Stimulated activated CD4-positive, alpha-beta T cell treated with anti-CD3 and anti-CD28 coated beads, Interleukin-2, amount 100 ng/mL, for 24 hours (primary cell): ENCODE measurements around the gene ORM2.

Experiments
- DNase-seq, 2 donors: peaks; one replicate each; pipeline ENCODE4 v3.0.0-alpha.2; 2020

The ORM2 gene

DNA sequence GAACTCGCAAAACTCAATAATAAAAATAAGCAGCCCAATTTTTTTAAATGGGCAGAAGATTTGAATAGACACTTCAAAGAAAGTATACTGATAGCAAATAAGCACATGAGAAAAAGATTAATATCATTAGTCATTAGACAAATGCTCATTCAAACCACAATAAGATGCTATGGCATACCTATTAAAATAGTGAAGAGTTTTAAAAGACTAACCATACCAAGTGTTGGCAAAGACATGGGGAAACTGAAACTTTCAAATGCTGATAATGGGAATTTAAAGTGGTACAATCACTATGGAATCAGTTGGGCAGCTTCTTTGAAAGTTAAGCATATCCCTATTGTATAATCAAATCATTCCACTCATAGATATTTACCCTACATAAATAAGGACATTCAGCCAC is 33.3 kb upstream of the ORM2 start:
- DNase-seq: no peak

DNA sequence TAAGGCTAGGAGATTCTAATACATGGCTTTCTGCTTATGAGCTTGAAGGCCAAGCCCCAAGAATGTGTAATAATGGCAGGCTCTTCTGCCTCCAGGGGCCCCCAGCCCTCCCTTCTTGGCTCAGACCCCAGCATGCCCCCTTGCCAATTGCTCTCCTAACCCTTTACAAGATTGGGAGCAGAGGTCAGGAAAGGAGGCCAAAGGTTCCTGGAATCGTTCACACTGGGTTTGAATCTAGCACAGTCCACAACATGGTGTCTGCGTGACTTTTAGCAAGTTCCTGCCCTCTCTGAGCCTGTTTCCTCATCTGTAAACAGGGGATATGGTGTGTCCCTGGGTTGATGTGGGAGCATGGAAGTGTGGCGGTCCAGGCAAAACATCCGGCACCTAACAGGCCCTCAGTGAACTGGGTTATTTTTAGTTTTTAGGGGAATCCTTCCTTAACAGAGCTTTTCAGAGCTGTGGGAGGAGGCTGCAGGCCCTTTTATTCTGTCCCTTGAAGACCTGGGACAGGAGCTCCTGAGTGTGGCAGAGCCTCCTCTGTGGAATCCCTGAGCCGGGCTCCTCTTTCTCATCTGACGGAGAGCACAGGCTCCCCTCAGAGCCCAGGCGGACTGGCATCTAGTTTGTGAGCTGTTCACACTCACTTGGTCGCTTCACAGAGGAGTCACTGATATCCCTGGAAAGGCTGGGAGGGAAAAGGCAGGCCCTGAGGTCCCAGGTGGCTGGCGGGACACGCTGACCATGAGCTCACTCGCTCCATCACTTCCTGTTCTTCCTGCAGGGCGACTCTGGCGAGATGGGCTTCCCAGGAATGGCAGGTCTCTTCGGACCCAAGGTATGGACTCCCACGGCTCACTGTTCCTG is 30.1 kb upstream of the ORM2 start:
- DNase-seq: no peak

DNA sequence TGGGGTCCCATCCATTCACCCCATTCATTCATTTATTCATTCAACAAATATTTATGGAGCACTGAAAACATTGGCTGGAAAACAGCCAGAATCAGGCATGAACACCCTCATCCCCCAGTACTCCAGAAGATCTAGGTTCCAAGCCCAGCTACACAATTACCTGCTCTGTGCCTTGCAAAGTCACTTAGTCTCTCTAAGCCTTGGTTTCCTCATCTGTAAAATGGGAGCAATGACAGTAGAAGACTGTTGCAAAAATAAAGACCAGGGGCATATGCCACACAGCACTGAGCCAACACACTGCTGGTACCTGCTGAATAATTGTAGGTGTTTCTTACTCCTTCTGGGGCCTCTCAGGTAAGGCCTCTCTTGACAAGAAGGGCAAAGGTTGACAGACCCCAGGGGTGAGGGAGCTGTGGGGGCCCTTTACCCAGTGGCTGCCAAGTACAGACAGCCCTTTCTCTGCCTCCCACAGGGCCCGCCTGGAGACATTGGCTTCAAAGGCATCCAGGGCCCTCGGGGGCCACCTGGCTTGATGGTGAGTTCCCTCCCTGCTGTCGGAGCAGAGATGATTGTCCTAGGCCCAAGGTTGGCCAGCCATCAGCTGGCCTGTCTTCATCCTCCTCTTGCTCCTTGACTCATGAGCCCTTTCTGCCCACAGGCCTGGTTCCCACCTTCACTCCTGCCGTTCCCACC is 29.4 kb upstream of the ORM2 start:
- DNase-seq: no peak

DNA sequence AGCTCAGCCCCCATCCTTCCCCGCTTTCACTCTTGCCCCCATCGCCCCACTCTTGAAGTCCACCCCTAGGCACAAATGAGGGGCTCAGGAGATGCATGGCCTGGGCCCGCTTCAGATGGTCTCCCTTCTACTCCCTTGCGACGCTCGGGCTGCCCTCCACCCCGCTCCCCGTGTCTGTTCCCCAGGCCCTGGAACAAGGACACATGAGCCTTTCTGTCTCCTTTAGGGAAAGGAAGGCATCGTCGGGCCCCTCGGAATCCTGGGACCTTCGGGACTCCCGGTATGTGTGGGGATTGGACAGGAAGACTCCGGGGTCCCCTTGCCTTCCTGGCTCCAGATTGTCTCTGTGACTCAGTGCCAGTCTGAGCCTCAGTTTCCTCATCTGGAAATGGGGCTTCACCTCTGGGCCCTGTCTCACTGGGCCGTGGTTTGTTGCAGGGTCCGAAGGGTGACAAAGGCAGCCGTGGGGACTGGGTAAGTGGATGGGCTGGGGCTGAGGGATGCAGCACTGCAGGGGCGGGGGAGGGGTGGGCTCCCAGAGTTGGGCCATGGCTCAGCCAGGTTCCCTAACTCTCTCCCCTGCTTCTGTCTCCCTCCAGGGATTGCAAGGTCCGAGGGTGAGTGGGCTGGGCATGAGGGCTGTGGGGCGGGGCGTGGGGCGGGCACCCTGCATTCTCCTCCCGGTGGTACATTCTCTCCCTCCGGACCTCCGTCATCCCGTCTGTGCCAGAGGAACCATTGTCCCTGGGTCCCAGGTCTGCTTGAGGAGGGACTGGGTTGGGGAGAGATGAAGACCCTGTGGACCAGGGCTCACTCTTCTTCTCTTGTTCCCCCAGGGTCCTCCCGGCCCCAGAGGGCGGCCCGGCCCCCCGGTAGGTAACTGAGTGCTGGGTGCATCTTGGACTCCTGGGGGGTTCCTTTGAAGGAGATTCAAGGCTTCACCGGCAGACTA is 28.5 kb upstream of the ORM2 start:
- DNase-seq: no peak

DNA sequence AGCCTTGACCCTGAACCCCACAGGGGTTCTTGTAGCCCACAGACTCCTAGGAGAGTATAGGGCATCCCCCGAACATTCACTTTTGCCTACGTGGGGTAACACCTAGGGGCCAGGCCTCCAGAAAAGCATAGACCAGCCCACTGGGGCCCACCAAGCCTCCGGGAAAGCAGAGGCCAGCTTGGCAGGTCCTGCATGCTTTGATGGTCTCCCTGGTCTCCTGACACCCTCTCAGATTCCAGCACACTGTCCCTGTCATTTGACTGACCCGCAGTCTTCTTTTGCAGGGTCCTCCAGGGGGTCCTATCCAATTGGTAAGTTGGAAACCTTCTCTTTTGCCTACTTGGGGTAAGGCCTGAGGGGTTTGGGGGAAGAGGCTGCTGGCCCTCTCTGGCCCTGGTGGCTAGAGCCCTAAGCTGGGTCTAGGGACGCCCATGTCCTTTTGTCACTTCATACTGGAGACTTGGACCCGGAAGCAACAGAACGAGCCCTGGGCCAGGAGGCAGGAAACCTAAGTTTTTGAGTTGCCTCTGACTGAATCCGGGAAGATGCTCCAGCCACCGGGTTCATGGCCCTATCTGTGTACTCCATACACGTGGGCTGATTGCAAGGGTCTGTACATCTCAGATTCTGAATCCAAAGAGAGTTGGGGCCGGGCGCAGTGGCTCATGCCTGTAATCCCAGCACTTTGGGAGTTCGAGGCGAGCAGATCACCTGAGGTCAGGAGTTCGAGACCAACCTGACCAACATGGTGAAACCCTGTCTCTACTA is 27.7 kb upstream of the ORM2 start:
- DNase-seq: no peak

DNA sequence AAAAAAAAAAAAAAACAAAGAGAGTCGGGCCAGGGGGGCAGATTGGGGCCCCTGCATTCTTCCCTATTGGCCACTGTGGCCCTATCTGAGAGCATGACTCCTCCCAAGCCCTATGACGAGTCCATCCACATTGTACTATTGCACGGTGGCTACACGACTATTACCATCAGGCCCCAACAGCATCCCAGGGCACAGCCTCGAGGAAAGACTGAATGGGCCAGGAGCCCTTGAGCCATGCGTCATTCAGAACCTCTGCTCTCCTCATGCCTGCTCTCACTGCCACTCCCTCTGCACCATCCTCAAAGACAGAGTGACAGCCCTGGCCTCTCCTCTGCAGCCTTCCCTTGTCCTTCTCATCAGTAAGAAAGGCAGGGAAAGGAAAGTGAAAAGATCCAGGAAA is 26.9 kb upstream of the ORM2 start:
- DNase-seq: no peak

DNA sequence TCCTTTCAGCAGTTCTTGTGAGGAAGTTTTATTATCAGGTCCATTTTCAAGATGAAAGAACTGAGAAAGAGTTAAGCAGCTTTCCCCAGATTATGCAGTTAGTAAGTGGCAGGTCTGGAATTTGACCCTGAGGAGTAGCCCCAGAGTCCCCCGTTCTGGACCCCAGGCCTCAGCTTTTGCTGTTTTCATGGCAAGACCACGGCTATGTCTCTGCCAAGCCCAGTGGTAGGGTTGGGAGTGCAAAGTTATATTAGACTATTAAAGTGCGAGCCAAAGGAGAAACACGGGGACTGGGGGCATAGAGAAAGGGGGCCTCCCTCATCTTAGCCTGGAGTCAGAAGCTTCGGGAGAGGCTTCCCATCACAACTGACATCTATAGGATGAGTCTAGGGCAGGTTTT is 26.1 kb upstream of the ORM2 start:
- DNase-seq: no peak

DNA sequence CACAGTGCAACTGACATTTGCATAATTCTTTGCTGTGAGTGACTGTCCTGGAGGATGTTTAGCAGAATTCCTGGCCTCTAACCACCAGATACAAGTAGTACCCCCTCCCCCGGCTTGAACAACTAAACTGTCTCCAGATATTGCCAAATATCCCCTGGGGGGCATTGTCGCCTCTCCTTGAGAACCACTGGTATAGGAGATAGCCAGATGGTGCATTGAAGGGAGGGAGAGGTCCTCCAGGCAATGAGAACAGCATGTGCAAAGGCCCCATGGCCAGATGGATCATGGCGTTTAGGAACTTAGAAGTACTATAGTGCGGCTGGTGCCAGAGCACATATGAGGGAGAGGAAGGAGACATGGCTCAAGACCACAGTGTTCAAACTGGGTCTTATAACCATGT is 25.7 kb upstream of the ORM2 start:
- DNase-seq: peak in 1 of 2 donors; percentile 9

DNA sequence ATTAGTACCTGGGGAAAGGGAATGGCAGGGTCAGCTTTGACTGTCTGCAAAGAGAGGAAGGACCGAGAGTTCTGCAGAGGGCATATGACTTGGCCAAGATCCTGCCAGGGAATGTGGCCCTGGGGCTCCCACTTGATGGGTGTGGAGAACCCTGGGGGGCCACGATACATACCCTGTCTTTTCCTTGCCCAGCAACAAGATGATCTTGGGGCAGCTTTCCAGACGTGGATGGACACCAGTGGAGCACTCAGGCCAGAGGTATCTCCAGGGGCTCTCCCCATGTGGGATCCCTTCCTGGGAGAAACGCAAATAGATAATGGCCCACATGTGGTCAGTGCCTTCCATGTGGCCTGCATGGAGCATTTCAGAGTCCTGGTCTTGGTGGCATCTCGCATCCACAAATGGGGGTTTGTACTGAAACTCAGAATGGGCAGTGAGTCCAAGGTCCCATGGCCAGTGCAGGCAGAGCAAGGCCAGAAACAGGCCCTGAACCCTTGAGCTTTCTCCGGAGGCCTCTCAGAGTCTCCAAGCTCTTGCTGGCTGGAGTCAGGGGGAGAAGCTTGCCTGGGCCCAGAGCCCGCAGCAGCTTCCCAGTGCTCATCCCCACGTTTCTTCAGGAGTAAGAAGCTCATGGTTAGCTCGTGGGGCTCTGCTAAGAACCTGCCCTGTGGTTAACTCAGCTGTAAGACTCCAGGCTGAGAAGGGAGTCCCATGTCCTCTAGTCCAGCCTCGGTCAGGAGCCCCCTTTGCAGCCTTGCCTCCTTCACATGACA is 25.1 kb upstream of the ORM2 start:
- DNase-seq: peak in 1 of 2 donors; percentile 13

DNA sequence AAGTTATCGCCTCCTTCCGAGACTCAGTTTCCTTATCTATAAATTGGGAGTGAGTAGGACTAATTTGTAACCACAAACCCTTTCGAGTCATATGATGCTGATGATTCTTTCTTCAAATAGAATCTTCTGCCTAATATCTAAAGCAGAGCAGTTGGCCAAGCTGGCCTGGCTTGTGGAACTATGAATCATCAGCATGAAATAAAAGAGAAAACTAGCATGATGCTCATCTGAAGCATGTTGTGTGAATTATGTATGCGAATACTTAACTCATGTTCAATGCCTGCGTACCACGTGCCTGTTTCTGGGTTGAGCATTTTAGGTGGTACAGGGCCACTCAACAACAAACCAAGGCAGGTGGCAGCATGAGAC is 21.8 kb upstream of the ORM2 start:
- DNase-seq: no peak

DNA sequence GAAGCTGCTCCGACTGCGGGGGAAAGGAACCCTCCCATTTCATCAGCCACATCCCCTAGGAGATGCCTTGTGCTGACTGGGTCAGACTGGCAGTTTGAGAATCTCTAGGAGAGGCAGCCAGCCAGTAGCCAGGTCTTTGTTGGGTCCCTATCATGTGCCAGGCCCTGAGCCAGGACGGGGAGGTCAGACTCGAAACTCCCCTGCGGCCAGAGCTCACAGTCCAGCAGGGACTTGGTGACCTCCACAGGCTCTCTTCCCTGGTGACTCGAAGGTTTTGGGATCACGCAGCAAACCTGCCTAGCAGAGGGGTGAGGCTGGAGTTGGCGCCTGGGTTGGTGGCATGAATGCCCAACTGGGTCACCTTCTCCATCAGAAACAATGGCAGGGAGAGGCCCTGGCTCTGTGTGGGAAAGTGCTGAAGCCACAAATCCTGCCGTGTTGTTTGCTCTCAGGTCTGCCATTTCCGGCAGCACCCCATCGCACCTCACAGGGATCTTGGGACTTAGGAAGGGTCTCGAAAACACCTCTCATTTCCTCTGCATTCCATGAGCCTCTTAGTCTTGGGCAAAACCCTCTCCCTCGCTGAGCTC is 21.2 kb upstream of the ORM2 start:
- DNase-seq: peak in 1 of 2 donors; percentile 12

DNA sequence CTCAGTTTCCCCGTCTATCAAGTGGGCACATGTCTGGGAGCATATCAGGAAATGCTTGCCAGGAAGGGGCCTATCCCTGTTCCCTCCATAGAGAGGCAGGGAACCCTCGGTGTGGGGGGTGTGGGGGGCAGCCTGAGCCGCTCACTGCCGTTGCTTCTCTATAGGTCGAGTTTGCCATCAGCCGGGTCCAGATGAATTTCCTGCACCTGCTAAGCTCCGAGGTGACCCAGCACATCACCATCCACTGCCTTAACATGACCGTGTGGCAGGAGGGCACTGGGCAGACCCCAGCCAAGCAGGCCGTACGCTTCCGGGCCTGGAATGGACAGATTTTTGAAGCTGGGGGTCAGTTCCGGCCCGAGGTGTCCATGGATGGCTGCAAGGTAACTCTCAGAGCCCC is 20.6 kb upstream of the ORM2 start:
- DNase-seq: peak in 1 of 2 donors; percentile 13

DNA sequence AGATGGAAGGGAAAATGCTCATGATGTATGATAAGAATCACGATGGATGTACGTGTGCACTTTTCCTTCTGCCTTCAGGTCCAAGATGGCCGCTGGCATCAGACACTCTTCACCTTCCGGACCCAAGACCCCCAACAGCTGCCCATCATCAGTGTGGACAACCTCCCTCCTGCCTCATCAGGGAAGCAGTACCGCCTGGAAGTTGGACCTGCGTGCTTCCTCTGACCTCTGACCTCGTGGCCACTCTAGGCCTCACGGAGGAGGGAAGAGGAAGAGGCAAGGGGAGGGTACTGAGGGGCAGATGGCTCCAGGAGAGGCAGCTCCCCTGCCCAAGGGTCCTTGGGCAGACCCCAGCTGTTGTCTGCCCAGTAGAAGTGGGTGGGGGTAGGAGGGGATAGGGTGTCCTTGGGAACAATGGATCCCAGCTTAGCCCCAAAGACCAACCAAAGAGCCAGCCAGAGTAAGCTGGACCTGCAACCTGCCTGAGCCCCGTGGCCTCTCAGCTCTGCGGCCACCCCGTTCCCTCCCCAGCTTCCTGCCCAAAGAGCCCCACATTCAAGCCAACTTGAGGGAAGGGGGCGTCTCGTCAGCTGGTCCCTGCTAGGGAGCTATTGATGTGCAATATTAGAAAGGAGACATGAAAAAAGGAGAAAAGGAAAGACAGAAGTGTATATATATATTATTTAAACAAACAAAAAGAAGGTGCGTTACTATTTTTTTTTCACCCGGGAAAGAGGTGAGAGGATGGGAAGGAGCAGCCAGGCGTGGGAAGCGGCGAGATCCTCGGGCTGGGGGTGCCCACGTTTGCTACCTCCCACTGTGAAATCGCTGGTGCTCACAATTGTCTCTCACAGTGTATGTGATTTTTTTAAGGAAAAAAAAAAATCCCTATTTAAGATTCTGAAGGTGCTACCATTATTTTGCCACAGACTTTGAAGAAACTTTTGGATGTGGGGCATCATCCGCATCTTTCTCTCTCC is 18.9 kb upstream of the ORM2 start:
- no peak for DNase-seq

DNA sequence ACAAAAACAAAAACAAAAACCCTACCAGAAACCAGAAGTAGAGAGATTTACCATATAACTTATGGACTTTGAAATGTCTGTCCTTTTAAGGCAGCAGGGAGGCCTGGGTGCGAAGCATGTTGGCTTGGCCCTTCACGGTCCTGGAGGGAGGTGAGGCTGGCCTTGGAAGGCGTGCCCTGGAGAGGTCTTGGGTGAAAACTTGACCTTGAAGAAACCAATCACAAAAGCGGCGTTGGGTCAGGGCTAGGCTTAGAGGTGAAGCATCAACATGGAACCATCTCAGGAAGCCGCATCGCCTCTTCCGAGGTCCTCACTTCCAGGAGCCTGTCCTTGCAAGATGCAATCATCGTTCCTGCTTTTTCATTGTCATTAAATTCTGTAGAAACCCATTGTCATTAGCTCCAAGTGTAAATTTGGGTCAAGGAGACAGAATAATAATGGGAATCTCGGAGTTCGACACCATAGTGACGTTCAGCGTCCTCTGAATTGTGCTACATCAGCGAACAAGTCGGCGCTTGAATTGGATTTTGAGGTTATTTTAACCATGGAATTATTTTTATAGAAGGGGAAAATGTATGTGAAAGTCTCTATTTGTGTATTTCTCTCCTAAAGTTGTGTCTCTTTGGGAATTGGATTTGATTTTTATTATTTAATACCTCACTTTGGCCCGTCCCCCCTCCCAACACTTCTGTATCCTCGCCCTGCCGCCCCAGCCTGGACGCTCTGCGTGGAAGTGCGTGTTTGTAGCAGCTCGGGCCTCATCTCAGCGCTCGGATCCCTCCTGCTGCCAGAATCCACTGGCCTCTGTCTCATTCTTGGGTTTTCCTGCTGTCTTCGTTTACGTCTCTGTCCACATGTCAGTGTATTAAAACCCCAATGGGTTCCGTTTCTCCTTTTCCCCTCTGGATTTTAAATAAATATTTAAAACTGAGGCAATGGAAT is 17.8 kb upstream of the ORM2 start:
- DNase-seq: no peak

DNA sequence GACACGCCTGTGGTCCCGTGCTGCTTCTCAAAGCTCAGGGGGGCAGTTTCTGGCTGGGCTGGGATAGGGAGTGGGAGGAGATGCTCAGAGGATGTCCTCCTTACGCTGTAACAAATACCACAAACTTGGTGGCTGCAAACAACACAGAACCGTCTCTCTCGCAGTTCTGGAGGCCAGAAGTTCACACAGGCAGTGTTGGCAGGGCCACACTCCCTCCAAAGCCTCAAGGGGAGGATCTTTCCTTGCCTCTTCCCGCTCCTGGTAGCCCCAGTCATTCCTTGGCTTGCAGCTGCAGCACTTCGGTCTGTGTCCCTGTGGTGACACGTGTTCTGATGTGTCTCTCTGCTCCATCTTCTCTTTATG is 17.2 kb upstream of the ORM2 start:
- no peak for DNase-seq

DNA sequence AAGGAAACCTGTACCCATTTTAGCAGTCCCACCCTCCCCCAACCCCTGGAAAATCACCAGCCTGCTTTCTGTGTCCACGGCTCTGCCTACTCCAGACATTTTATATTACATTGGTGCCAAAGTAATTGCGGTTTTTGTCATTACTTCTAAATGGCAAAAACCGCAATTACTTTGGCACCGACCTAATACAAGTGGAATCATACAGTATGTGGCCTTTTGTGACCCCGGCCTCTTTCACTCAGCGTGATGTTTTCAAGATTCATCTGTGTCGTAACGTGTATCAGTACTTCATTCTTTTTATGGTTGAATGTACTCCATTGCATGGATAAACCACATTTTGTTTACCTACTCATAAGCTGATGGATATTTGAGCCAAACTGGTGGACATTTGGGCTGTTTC is 16.5 kb upstream of the ORM2 start:
- no peak for DNase-seq

DNA sequence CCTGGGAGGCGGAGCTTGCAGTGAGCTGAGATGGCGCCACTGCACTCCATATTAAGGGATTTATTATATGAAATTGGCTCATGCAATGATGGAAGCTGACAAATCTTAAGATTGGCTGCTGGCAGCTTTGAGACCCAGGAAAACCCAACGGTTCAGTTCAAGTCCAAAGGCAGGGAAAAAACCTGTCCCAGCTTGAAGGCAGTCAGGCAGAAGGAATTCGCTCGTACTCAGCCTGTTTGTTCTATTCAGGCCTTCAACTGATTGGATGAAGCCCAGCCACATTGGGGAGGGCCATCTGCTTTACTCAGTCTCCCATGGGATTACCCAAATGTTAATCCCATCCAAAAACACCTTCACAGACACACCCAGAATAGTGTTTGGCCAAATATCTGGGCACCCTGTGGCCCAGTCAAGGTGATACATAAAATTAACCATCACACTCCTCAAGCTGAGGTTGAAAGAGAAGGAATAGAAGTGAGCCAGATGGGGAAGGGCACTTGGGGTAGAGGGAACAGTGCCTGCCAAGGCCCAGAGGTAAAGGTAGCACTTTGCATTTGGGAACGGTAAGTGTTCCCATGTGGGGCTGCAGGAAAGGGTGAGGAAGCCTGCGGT is 15.3 kb upstream of the ORM2 start:
- no peak for DNase-seq
